ENCODE results near the gene KCNQ1. TPM values are rescaled to one million over a fixed set of nuclear protein-coding genes. Genes with fewer than 3 reads are reported as not detected.

Gene KCNQ1
- total RNA-seq, 3 donors from 2014 or later, result 3.6 to 6.2 (median 5.1) TPM

GRCh38 chr11:2518111-2518982 is 73.5 kb downstream of the KCNQ1 start:
- Histone ChIP-seq H3K9me3 (no peaks in the 10 kb centered on the region), H3K27ac (no peak overlapping the region), H3K4me3 (no peak overlapping the region), H3K4me1 (no peaks in the 10 kb centered on the region), H3K36me3 (no peaks in the 10 kb centered on the region), H3K27me3 (no peaks in the 10 kb centered on the region)
- intact Hi-C loops (cut with DNase I; ENCODE audit: low total_unique reads), result no loop called here
- TF ChIP-seq POLR2A (IDR thresholded peaks at IDR 0.05) (no peak), POLR2AphosphoS5 (IDR thresholded peaks at IDR 0.05) (no peak), CTCF (IDR thresholded peaks at IDR 0.05) (no peak)
- DNase-seq (ENCODE audit: low spot score in 2 of 2), result peak; percentile 14 to 42

GRCh38 chr11:2518983-2519340 is 74.2 kb downstream of the KCNQ1 start:
- Histone ChIP-seq H3K27me3 (no peaks in the 10 kb centered on the region), H3K27ac (no peak overlapping the region), H3K36me3 (no peaks in the 10 kb centered on the region), H3K4me1 (no peaks in the 10 kb centered on the region), H3K9me3 (no peaks in the 10 kb centered on the region), H3K4me3 (no peak overlapping the region)
- DNase-seq (ENCODE audit: low spot score in 2 of 2), result peak; percentile 9 to 34
- no peak for TF ChIP-seq POLR2AphosphoS5 (IDR thresholded peaks at IDR 0.05)
- no peak for TF ChIP-seq CTCF (IDR thresholded peaks at IDR 0.05)
- no peak for TF ChIP-seq POLR2A (IDR thresholded peaks at IDR 0.05)
- intact Hi-C loops (cut with DNase I; ENCODE audit: low total_unique reads), result no loop called here

- Histone ChIP-seq H3K27ac (no peak overlapping the region), H3K36me3 (no peaks in the 10 kb centered on the region), H3K27me3 (no peaks in the 10 kb centered on the region), H3K9me3 (no peaks in the 10 kb centered on the region), H3K4me1 (no peaks in the 10 kb centered on the region), H3K4me3 (no peak overlapping the region)
- intact Hi-C loops (cut with DNase I; ENCODE audit: low total_unique reads), result no loop called here
- DNase-seq (ENCODE audit: low spot score in 2 of 2), result peak in 1 of 2 donors; percentile 4
- TF ChIP-seq POLR2AphosphoS5 (IDR thresholded peaks at IDR 0.05), result no peak
- TF ChIP-seq CTCF (IDR thresholded peaks at IDR 0.05), result no peak
- no peak for TF ChIP-seq POLR2A (IDR thresholded peaks at IDR 0.05)
Measured at GRCh38 chr11:2519517-2519861, 74.7 kb downstream of the KCNQ1 start.

GRCh38 chr11:2519862-2520735 is 75.3 kb downstream of the KCNQ1 start:
- H3K27ac ChIP-seq, result no peak overlapping the region
- intact Hi-C loops (cut with DNase I; ENCODE audit: low total_unique reads), result no loop called here
- H3K9me3 ChIP-seq, result no peaks in the 10 kb centered on the region
- H3K36me3 ChIP-seq, result no peaks in the 10 kb centered on the region
- peak; percentile 11 to 48 for DNase-seq (ENCODE audit: low spot score in 2 of 2)
- no peak overlapping the region for H3K4me3 ChIP-seq
- no peaks in the 10 kb centered on the region for H3K4me1 ChIP-seq
- no peaks in the 10 kb centered on the region for H3K27me3 ChIP-seq
- no peak for TF ChIP-seq CTCF (IDR thresholded peaks at IDR 0.05)
- TF ChIP-seq POLR2A (IDR thresholded peaks at IDR 0.05), result no peak
- no peak for TF ChIP-seq POLR2AphosphoS5 (IDR thresholded peaks at IDR 0.05)

- intact Hi-C loops (cut with DNase I; ENCODE audit: low total_unique reads), result no loop called here
- DNase-seq (ENCODE audit: low spot score in 2 of 2), result peak in 1 of 2 donors; percentile 10
- Histone ChIP-seq H3K4me1 (no peaks in the 10 kb centered on the region), H3K4me3 (no peak overlapping the region), H3K36me3 (no peaks in the 10 kb centered on the region), H3K27ac (no peak overlapping the region), H3K27me3 (no peaks in the 10 kb centered on the region), H3K9me3 (no peaks in the 10 kb centered on the region)
- TF ChIP-seq POLR2A (IDR thresholded peaks at IDR 0.05) (no peak), POLR2AphosphoS5 (IDR thresholded peaks at IDR 0.05) (no peak), CTCF (IDR thresholded peaks at IDR 0.05) (no peak)
Measured at GRCh38 chr11:2520736-2521035, 75.9 kb downstream of the KCNQ1 start.
